ENCODE results near the gene TANC1.

Gene TANC1

DNA sequence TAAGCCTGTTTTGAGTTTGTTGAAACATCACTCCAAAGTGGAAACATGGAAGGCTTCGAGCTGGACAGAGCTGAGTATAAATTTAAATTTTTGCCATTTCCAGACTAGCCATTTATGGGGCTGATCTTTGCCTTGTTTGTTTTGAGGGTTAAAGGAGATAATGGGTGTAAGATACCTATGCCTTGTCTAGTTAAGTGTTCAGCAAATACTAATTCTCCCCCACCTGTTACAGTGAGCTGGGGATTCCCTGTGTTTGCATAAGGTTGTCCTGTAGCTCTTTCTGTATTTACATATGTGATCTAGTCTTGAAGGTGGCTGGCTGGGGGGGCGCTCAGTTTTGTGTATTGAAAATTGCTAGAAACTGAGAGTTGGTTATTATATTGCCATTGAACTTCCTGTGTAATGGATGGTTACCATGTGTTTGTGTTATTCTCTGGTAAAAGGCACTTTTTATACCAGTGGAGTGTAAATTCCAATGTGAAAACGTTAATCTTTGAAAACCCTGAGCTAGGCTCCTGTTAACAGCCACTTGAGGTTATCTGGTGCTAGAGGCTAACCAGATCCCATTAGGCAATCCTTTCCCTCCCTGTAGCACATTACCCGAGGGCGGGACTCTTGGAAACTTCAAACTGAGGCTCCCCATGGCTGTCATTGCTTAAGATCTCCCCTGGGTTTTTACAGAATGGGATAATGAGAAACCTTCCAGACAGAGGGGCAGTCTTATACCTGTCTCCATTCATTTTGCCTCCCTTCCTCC is 26.7 kb downstream of the TANC1 start:
- no peak for DNase-seq (ENCODE audit: low read depth, low spot score)

- DNase-seq (ENCODE audit: low read depth, low spot score), result no peak
Observed at GRCh38 chr2:158995677-158996049, 27.2 kb downstream of the TANC1 start.

- no peak for DNase-seq (ENCODE audit: low read depth, low spot score)
Observed at GRCh38 chr2:158996378-158996993, 28.0 kb downstream of the TANC1 start.

GRCh38 chr2:158997037-158997790 is 28.8 kb downstream of the TANC1 start:
- no peak for DNase-seq (ENCODE audit: low read depth, low spot score)

GRCh38 chr2:158998551-158999248 is 30.3 kb downstream of the TANC1 start:
- DNase-seq (ENCODE audit: low read depth, low spot score), result no peak

DNA sequence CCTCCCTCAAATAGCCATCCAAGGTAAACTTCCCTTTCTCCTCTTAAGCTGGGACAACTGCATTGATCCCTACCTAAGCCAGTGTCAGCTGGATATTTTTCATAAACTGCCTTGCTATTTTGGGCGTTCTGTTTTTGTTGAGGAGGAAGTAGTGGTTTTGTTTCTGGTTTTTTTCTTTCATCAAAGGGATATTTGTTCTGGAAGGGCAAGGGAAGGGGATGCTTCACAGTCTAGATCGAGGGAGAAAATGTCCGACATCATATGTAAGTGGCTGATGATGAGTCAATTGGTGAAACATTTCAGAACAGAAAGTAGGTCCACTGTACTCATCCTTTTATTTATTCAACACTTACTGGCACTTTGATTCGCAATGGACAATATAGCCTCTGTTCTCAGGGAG is 31.0 kb downstream of the TANC1 start:
- DNase-seq (ENCODE audit: low read depth, low spot score), result no peak

DNA sequence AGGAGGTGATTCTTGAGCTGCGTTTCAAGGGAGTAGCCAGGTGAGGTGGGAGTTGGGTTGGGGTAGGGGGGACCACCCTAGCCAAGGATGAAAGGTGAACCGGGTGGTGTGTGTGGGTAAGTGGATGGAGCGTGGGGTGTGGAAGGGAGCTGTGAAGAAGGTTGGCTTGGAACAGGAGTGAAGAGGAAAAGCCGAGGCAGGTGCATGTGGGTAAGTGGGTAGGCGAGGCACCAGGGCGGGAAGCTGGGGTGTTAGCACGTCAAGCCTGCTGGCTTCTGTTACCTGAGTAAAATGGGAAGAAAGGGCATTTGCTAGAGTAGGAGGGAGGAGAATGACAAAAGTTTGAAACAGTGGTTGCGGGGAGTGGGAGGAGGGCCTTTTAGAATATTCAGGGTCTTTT is 31.6 kb downstream of the TANC1 start:
- DNase-seq (ENCODE audit: low read depth, low spot score), result no peak

- DNase-seq (ENCODE audit: low read depth, low spot score), result no peak
Observed at GRCh38 chr2:159002462-159003111, 34.1 kb downstream of the TANC1 start.

DNA sequence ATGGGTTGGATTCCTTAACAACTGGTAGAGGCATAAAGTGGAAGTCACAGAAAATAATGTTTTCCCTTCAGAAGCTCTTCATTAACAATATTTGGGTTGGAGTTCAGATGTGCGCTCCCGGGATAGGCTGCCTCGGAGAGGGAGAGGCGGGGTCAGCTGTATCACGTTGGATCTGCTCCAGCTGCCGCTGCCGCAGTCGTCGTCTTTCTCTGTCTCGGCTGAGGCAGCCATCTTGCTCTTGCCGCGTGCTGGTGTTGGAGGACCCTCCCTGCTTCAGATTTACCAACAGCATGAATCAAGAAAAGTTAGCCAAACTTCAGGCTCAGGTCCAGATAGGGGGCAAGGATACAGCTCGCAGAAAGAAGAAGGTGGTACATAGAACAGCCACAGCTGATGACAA is 35.1 kb downstream of the TANC1 start:
- DNase-seq (ENCODE audit: low read depth, low spot score), result no peak

DNA sequence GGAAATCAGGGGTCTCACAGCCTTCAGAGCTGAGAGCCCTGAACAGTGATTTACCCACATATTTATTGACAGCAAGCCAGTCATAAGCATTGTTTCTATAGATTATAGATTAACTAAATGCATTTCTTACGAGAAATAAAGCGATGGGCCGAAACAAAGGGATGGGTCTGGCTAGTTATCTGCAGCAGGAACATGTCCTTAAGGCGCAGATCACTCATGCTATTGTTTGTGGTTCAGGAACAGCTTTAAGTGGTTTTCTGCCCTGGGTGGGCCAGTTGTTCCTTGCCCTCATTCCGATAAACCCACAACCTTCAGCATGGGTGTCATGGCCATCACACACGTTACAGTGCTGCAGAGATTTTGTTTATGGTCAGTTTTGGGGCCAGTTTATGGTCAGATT is 36.4 kb downstream of the TANC1 start:
- no peak for DNase-seq (ENCODE audit: low read depth, low spot score)

DNA sequence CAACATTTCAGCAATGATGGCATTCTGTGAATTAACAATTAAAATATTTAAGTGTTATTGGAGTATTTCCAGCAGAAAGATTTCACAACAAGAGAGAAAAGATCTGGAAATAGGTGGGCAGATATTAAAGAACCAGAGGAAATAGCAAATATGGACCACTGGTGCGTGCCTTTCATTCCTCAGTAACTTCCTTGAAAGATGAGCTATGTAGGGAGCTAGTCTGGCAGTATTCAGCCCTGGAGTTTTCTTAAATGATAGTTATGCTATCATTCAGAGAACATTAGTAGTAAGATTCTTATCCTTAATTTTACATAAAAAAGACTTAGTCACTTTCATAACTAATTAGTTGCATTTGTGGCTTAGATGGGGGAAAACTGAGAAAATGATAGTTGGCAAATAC is 41.5 kb downstream of the TANC1 start:
- no peak for DNase-seq (ENCODE audit: low read depth, low spot score)

DNA sequence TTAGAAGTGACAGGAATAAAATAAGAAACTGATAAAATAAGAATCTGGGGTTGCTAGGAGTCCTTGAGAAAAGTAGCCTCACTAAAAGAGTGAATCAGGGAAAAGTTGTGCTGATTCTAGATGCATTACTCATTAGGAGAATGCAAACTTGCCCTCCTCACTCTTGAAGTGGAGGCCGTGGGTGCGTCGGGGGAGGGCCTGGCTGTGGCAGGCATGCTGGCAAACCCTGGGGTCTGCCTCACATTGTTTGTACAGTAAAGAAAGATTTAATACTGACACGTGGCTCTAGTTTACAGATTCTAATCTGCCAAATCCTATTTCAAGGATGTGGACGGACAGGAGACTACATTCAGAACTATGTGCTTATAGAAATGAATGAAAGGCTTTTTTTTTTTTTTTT is 41.9 kb downstream of the TANC1 start:
- peak; percentile 11 for DNase-seq (ENCODE audit: low read depth, low spot score)

GRCh38 chr2:159010963-159011362 is 42.5 kb downstream of the TANC1 start:
- DNase-seq (ENCODE audit: low read depth, low spot score), result no peak

DNA sequence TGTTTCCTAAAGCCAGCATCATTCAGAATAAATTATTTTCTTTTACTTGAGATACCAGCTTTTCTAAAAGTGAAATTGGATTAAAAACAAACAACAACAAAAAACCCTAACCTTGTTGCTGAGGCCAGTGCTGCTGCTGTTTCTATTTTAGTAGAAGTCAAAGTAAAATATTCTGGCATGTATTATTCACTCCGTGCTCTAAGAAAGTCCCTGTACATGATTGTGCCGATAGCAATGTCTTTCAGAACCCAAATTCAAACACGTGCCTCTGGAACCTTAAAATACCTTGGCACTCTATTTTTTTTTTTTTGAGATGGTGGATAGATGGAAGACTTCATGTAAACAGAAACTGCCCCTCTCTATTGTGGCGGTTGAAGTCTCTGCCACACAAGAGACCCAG is 43.7 kb downstream of the TANC1 start:
- no peak for DNase-seq (ENCODE audit: low read depth, low spot score)

- no peak for DNase-seq (ENCODE audit: low read depth, low spot score)
Observed at GRCh38 chr2:159013103-159013502, 44.7 kb downstream of the TANC1 start.

- DNase-seq (ENCODE audit: low read depth, low spot score), result no peak
Observed at GRCh38 chr2:159015174-159015573, 46.7 kb downstream of the TANC1 start.

GRCh38 chr2:159015823-159016222 is 47.4 kb downstream of the TANC1 start:
- DNase-seq (ENCODE audit: low read depth, low spot score), result no peak

GRCh38 chr2:159017837-159018236 is 49.4 kb downstream of the TANC1 start:
- DNase-seq (ENCODE audit: low read depth, low spot score), result no peak

GRCh38 chr2:159019021-159019420 is 50.6 kb downstream of the TANC1 start:
- no peak for DNase-seq (ENCODE audit: low read depth, low spot score)

- DNase-seq (ENCODE audit: low read depth, low spot score), result no peak
Observed at GRCh38 chr2:159022019-159022418, 53.6 kb downstream of the TANC1 start.

DNA sequence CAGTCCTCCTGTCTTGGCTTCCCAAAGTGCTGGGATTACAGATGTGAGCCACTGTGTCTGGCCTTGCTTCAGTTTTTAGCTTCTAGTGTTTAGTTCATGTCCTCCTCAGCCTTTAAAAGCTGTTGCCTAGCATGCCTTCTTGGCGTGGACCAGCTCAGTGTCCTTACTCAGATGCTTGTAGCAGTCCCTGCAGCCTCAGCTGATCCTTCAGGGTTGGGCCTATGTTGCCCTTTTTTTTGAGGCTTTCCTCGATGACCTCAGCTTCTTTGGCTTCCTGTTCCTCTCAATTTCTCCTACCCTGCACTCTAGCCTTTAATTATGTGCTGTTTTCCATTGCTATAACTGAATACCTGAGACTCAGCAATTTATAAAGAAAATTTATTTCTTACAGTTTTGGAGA is 57.7 kb downstream of the TANC1 start:
- no peak for DNase-seq (ENCODE audit: low read depth, low spot score)

DNA sequence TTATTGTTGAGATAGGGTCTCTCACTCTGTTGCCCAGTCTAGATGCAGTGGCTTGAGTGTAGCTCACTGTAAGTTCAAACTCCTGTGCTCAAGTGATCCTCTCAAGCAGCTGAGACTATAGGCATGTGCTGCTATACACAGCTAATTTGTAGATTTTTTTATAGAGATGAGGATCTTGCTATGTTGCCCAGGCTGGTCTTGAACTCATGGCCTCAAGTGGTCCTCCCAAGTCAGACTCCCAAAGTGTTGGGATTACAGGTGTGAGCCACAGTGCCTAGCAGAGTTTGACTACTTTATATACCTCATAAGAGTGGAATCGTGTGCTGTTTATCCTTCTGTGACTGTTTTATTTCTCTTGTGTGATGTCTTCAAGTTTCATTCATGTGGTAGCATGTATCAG is 60.3 kb downstream of the TANC1 start:
- DNase-seq (ENCODE audit: low read depth, low spot score), result no peak
